Esophagus muscularis mucosa (tissue), 3 donors: ENCODE data around the gene BAHCC1.

Source experiments
- POLR2A ChIP-seq: fragments of 450-650 bp; IDR thresholded peaks from one replicate; pipeline ENCODE4 v1.6.1; 2017; ENCODE audit warnings: antibody characterized with exemption, moderate library complexity, mild to moderate bottlenecking, low read depth
- TF ChIP-seq, protein P1 (sequence below), 3 experiments: fragments of 200-600 bp in 2 of 3; fragments of 450-650 bp in 1 of 3; sonication (generic) in 2 of 3; IDR thresholded peaks; one replicate each; pipeline ENCODE4 v1.5.1; 2017 to 2019; ENCODE audit warnings: antibody characterized with exemption in 3 of 3, mild to moderate bottlenecking in 2 of 3, moderate library complexity in 1 of 3

DNA sequence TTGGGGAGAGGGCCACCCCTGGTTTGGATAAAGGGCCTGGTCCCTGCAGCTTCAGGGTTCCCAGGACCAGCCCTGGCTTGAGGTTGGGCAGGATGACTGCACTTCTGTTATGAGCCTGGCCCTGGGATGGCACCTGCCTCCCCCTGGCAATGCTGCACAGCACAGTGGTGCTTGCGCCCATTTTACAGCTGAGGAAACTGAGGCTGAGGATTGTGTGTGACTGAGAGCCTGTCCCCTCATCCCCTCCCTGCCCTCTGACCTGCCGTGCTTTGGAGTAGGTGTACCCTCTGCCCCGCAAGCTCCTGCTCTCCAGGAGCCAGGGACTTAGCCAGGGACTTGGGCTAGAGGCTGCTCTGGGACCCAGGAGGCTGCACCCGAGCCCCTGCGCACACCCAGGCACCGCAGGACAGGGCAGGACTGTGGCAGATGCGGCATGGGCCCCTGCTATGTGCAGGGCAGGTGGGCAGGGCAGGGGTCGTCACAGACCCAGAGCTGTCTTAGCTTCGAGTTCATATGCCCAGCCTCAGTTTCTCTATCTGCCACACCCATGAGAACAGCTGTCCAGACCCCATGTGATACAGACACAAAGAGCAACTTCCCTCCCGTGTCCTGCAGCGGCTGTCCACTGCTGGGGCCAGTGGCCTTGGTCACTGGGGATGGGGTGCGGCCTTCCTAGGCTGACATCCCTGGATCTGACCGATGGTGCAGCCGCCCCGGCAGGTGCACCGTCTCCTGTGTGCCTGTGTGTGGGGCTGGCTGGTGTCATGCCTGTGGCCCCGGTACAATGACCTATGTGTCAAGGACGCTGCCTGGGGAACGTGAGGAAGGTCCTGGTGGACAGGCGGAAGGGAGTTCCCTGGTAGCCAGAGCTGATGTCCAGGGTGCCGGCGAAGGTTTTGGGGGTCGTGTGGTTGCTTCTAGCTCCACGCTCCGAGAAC is 36.6 kb downstream of the BAHCC1 start:
- TF ChIP-seq, protein P1, sequence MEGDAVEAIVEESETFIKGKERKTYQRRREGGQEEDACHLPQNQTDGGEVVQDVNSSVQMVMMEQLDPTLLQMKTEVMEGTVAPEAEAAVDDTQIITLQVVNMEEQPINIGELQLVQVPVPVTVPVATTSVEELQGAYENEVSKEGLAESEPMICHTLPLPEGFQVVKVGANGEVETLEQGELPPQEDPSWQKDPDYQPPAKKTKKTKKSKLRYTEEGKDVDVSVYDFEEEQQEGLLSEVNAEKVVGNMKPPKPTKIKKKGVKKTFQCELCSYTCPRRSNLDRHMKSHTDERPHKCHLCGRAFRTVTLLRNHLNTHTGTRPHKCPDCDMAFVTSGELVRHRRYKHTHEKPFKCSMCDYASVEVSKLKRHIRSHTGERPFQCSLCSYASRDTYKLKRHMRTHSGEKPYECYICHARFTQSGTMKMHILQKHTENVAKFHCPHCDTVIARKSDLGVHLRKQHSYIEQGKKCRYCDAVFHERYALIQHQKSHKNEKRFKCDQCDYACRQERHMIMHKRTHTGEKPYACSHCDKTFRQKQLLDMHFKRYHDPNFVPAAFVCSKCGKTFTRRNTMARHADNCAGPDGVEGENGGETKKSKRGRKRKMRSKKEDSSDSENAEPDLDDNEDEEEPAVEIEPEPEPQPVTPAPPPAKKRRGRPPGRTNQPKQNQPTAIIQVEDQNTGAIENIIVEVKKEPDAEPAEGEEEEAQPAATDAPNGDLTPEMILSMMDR (IDR thresholded peaks at IDR 0.05): no peak
- TF ChIP-seq POLR2A: no peak
